Esophagus squamous epithelium (tissue), 5 donors: ENCODE results near the gene BMP5. TPM values are rescaled to one million over a fixed set of nuclear protein-coding genes. Genes with fewer than 3 reads are reported as not detected.

Experiments used
- DNase-seq: peaks from one replicate; lab custom pipeline; 2025; lab: John Stamatoyannopoulos, UW
- H3K27ac ChIP-seq, 4 donors: fragments of 200-600 bp; sonication (generic); one replicate each; pipeline ENCODE4 v1.5.1; 2016 to 2019; ENCODE audit warnings: mild to moderate bottlenecking in 1 of 4
- H3K27me3 ChIP-seq, 4 donors: fragments of 200-600 bp; sonication (generic); 1 replicate in 3 of 4; 2 replicates in 1 of 4; pipeline versions ENCODE4 v1.5.1 to v1.6.0; 2017 to 2021; ENCODE audit warnings: antibody characterized with exemption in 1 of 4
- H3K36me3 ChIP-seq, 3 donors: fragments of 200-600 bp; sonication (generic); one replicate each; pipeline ENCODE4 v1.5.1; 2016 to 2019
- H3K4me1 ChIP-seq, 3 donors: fragments of 200-600 bp; sonication (generic); one replicate each; pipeline ENCODE4 v1.5.1; 2017 to 2019
- H3K4me3 ChIP-seq, 4 donors: fragments of 200-600 bp; sonication (generic); 1 replicate in 3 of 4; 2 replicates in 1 of 4; pipeline ENCODE4 v1.5.1; 2016 to 2019; ENCODE audit warnings: mild to moderate bottlenecking in 2 of 4, moderate library complexity in 1 of 4
- H3K9me3 ChIP-seq, 3 donors: fragments of 200-600 bp; sonication (generic); one replicate each; pipeline ENCODE4 v1.5.1; 2016 to 2019
- POLR2A ChIP-seq, 4 donors: fragments of 450-650 bp; IDR thresholded peaks; one replicate each; pipeline ENCODE4 v1.6.1; 2017; ENCODE audit warnings: antibody characterized with exemption in 4 of 4, mild to moderate bottlenecking in 4 of 4, moderate library complexity in 3 of 4
- WGBS, 2 donors: methylation state at CpG; one replicate each; pipeline ENCODE4 v1.1.5; 2018; 5-methylcytosine and 5-hydroxymethylcytosine counted together
- intact Hi-C: fragments of 100-400 bp; cut with DNase I; formaldehyde crosslinking; loops from one replicate; pipeline ENCODE4 v1.15.0; 2022
- total RNA-seq, 4 donors: library from RNA; depleted of rRNA; stranded (reverse); fragments of >200 nt; gene quantifications; one replicate each; pipeline ENCODE4 v1.1.0, GENCODE V29; 2016
- TF ChIP-seq, protein P1 (sequence below), 6 experiments: fragments of 450-650 bp in 4 of 6; fragments of 200-600 bp in 2 of 6; sonication (generic) in 2 of 6; IDR thresholded peaks; one replicate each; pipeline ENCODE4 v1.5.1; 2016 to 2019; ENCODE audit warnings: antibody characterized with exemption in 6 of 6, mild to moderate bottlenecking in 4 of 6, moderate library complexity in 4 of 6
- donor health status: DM: yes; HTN: yes; CAD: no.

Gene BMP5
- total RNA-seq, 4 donors from 2014 or later: 0.04 to 0.26 (median 0.15) TPM

DNA sequence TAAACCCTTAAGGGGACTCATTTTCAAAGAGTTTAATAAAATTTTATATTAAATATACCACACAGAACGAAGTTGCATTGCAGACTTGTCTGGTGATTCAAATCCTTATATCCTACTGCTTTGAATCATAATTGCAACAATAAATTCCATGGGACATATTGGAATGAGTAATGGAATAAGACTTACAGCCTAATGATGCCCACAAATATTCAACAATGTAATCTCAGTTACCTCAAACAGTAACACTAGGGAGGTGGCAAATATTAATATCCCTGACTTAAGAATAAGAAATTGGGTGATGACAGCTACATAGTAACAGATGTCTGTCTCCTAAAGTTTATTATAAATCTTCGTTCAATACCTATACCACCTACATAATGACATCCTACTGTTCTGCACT is 52.6 kb downstream of the BMP5 start:
- 71 to 81% methylated on average over 2 of the region's 2 CpGs for WGBS, 2 donors
- no peaks in the 10 kb centered on the region for H3K9me3 ChIP-seq
- H3K27ac ChIP-seq: no peak overlapping the region
- intact Hi-C loops: no loop called here
- H3K4me1 ChIP-seq: peaks cover 0 to 7% (median 0%) of the 10 kb centered on the region in 3 donors
- H3K4me3 ChIP-seq: no peak overlapping the region
- no peaks in the 10 kb centered on the region for H3K27me3 ChIP-seq
- H3K36me3 ChIP-seq: no peaks in the 10 kb centered on the region
- TF ChIP-seq POLR2A (IDR thresholded peaks at IDR 0.05): no peak
- TF ChIP-seq, protein P1, sequence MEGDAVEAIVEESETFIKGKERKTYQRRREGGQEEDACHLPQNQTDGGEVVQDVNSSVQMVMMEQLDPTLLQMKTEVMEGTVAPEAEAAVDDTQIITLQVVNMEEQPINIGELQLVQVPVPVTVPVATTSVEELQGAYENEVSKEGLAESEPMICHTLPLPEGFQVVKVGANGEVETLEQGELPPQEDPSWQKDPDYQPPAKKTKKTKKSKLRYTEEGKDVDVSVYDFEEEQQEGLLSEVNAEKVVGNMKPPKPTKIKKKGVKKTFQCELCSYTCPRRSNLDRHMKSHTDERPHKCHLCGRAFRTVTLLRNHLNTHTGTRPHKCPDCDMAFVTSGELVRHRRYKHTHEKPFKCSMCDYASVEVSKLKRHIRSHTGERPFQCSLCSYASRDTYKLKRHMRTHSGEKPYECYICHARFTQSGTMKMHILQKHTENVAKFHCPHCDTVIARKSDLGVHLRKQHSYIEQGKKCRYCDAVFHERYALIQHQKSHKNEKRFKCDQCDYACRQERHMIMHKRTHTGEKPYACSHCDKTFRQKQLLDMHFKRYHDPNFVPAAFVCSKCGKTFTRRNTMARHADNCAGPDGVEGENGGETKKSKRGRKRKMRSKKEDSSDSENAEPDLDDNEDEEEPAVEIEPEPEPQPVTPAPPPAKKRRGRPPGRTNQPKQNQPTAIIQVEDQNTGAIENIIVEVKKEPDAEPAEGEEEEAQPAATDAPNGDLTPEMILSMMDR (IDR thresholded peaks at IDR 0.05): no peak
- no peak for DNase-seq

- no peak for TF ChIP-seq POLR2A (IDR thresholded peaks at IDR 0.05)
- TF ChIP-seq, protein P1 (IDR thresholded peaks at IDR 0.05): no peak
- Histone ChIP-seq H3K4me1 (peaks cover 0 to 3% (median 0%) of the 10 kb centered on the region in 3 donors), H3K36me3 (no peaks in the 10 kb centered on the region), H3K4me3 (no peak overlapping the region), H3K27me3 (no peaks in the 10 kb centered on the region), H3K27ac (no peak overlapping the region), H3K9me3 (no peaks in the 10 kb centered on the region)
- intact Hi-C loops: no loop called here
- DNase-seq: no peak
- WGBS, 2 donors: 64 to 81% methylated on average over 2 of the region's 2 CpGs
These were observed 53.4 kb downstream of the BMP5 start for GRCh38 chr6:55822005-55822404.

GRCh38 chr6:55820696-55821095 is 54.7 kb downstream of the BMP5 start:
- 36 to 60% methylated on average over 1 of the region's 1 CpG for WGBS, 2 donors
- H3K27me3 ChIP-seq: no peaks in the 10 kb centered on the region
- no peak for DNase-seq
- no peak overlapping the region for H3K27ac ChIP-seq
- H3K9me3 ChIP-seq: no peaks in the 10 kb centered on the region
- TF ChIP-seq, protein P1 (IDR thresholded peaks at IDR 0.05): no peak
- no peak for TF ChIP-seq POLR2A (IDR thresholded peaks at IDR 0.05)
- H3K36me3 ChIP-seq: no peaks in the 10 kb centered on the region
- no peak overlapping the region for H3K4me3 ChIP-seq
- no peaks in the 10 kb centered on the region for H3K4me1 ChIP-seq
- intact Hi-C loops: no loop called here

DNA sequence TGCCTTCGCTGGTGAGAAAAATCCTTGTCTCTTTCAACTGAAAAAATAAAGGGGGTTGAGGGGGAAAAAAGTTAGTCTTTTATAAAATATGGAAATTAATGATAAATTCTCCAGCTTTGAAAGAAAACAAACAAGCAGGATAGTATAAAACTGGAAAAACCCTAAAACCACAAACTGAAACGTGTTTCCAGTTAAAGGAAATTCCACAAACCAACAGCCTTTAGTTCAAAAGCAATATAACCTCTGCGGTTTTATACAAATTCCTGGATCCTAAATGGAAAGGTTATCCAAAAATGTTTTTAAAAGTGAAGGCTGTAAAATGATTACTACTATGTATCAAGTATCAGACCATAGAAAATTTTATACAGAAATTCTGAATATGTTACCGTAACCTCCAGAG is 55.6 kb downstream of the BMP5 start:
- Histone ChIP-seq H3K27me3 (no peaks in the 10 kb centered on the region), H3K4me3 (no peak overlapping the region), H3K4me1 (no peaks in the 10 kb centered on the region), H3K36me3 (no peaks in the 10 kb centered on the region), H3K27ac (no peak overlapping the region), H3K9me3 (no peaks in the 10 kb centered on the region)
- intact Hi-C loops: no loop called here
- DNase-seq: no peak
- WGBS, 2 donors: 76 to 83% methylated on average over 4 of the region's 4 CpGs
- TF ChIP-seq POLR2A (IDR thresholded peaks at IDR 0.05): no peak
- TF ChIP-seq, protein P1 (IDR thresholded peaks at IDR 0.05): no peak

GRCh38 chr6:55818482-55818881 is 56.9 kb downstream of the BMP5 start:
- no peak for DNase-seq
- Histone ChIP-seq H3K36me3 (no peaks in the 10 kb centered on the region), H3K9me3 (no peaks in the 10 kb centered on the region), H3K4me1 (no peaks in the 10 kb centered on the region), H3K27ac (no peak overlapping the region), H3K4me3 (no peak overlapping the region), H3K27me3 (no peaks in the 10 kb centered on the region)
- intact Hi-C loops: no loop called here
- 53 to 60% methylated on average over 2 of the region's 2 CpGs for WGBS, 2 donors
- TF ChIP-seq, protein P1 (IDR thresholded peaks at IDR 0.05): no peak
- no peak for TF ChIP-seq POLR2A (IDR thresholded peaks at IDR 0.05)
